Ectodermal cell (in vitro differentiated cells): ENCODE data around the gene PLEKHB2.
"Not testable (repeated sequence)": the region's sequence is repeated elsewhere in the genome, so short reads cannot be mapped to it uniquely, and the experiment has no call there.

Source experiments
- H3K27ac ChIP-seq: 2 replicates; pipeline ENCODE4 v1.7.0; 2013; ENCODE audit warnings: mild to moderate bottlenecking, low read depth, low read length; ENCODE audit not compliant: insufficient read depth, poor library complexity, severe bottlenecking
- H3K27me3 ChIP-seq: 2 replicates; pipeline ENCODE4 v1.7.0; 2013; ENCODE audit warnings: mild to moderate bottlenecking, low read length; ENCODE audit not compliant: insufficient read depth, control insufficient read depth, poor library complexity, severe bottlenecking
- H3K36me3 ChIP-seq: one replicate; pipeline ENCODE4 v1.7.0; 2013; ENCODE audit warnings: low read length; ENCODE audit not compliant: control insufficient read depth, insufficient read depth
- H3K4me1 ChIP-seq: one replicate; pipeline ENCODE4 v1.7.0; 2013; ENCODE audit warnings: low read length; ENCODE audit not compliant: control insufficient read depth, insufficient read depth
- H3K4me3 ChIP-seq: 2 replicates; pipeline ENCODE4 v1.7.0; 2013; ENCODE audit warnings: low read depth, low read length, control low read depth; ENCODE audit not compliant: insufficient read depth
- H3K9me3 ChIP-seq: 2 replicates; pipeline ENCODE4 v1.7.0; 2013; ENCODE audit warnings: mild to moderate bottlenecking, low read length, moderate library complexity; ENCODE audit not compliant: control insufficient read depth
- WGBS, 2 experiments: methylation state at CpG; one replicate each; pipeline ENCODE4 v1.1.7; 2013; ENCODE audit warnings: missing lambda C conversion rate in 2 of 2; 5-methylcytosine and 5-hydroxymethylcytosine counted together

The PLEKHB2 gene

GRCh38 chr2:131155208-131155855 is 50.2 kb downstream of the PLEKHB2 start:
- no peak overlapping the region for H3K4me3 ChIP-seq
- H3K27me3 ChIP-seq = no peaks in the 10 kb centered on the region
- no peaks in the 10 kb centered on the region for H3K4me1 ChIP-seq
- no peak overlapping the region for H3K27ac ChIP-seq
- H3K36me3 ChIP-seq = no peaks in the 10 kb centered on the region
- 96% methylated on average over 46 of the region's 46 CpGs for WGBS, 2 experiments
- no peaks in the 10 kb centered on the region for H3K9me3 ChIP-seq

GRCh38 chr2:131156452-131157149 is 51.5 kb downstream of the PLEKHB2 start:
- H3K4me3 ChIP-seq = no peak overlapping the region
- WGBS, 2 experiments = 81 to 91% methylated on average over 11 to 12 of the region's 12 CpGs
- H3K27me3 ChIP-seq = no peaks in the 10 kb centered on the region
- H3K27ac ChIP-seq = no peak overlapping the region
- no peaks in the 10 kb centered on the region for H3K4me1 ChIP-seq
- H3K9me3 ChIP-seq = no peaks in the 10 kb centered on the region
- H3K36me3 ChIP-seq = no peaks in the 10 kb centered on the region

DNA sequence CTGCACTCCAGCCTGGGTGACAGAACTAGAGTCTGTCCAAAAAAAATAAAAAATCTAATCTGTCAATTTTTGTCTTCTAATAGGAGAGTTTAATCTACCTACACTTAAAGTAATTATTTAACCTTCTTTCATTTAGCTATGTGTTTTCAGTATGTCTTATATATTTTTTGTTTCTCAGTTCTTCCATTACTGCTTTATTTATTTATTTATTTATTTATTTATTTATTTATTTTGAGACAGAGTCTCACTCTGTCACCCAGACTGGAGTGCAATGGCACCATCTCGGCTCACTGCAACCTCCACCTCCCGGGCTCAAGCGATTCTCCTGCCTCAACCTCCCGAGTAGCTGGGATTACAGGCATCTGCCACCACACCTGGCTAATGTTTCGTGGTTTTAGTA is 60.4 kb downstream of the PLEKHB2 start:
- H3K9me3 ChIP-seq, H3K4me3 ChIP-seq, H3K27me3 ChIP-seq, H3K27ac ChIP-seq, H3K36me3 ChIP-seq, H3K4me1 ChIP-seq: not testable (repeated sequence)
- 85 to 99% methylated on average over 5 of the region's 5 CpGs for WGBS, 2 experiments

- whole genome bisulfite sequencing, 2 experiments = 94 to 98% methylated on average over 4 to 5 of the region's 5 CpGs
- no peaks in the 10 kb centered on the region for H3K4me1 ChIP-seq
- no peak overlapping the region for H3K27ac ChIP-seq
- H3K36me3 ChIP-seq = no peaks in the 10 kb centered on the region
- H3K9me3 ChIP-seq = no peaks in the 10 kb centered on the region
- H3K4me3 ChIP-seq = no peak overlapping the region
- H3K27me3 ChIP-seq = no peaks in the 10 kb centered on the region
Measured at GRCh38 chr2:131168538-131168937, 63.4 kb downstream of the PLEKHB2 start.

DNA sequence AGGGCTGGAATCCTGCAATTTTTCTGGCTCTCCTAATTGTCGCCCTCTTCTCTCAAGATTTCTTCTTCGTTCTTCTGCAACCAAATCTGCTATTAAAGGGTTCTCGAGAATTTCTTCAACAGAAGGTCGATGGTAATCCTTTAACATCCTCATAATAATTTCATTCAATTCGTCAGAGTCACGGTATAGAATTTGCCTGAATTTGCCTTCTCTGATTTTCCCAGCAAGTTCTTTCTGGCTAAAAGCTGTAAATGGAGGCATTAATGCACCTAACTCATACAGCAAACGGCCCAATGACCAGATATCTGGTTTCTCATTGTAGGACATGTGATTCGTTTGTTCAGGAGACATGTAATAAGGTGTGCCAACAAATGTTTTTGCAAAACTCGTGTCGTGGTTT is 72.9 kb downstream of the PLEKHB2 start:
- not testable (repeated sequence) for H3K27me3 ChIP-seq, H3K9me3 ChIP-seq, H3K27ac ChIP-seq, H3K4me3 ChIP-seq, H3K4me1 ChIP-seq, H3K36me3 ChIP-seq
- 91 to 92% methylated on average over 8 to 10 of the region's 10 CpGs for WGBS, 2 experiments

DNA sequence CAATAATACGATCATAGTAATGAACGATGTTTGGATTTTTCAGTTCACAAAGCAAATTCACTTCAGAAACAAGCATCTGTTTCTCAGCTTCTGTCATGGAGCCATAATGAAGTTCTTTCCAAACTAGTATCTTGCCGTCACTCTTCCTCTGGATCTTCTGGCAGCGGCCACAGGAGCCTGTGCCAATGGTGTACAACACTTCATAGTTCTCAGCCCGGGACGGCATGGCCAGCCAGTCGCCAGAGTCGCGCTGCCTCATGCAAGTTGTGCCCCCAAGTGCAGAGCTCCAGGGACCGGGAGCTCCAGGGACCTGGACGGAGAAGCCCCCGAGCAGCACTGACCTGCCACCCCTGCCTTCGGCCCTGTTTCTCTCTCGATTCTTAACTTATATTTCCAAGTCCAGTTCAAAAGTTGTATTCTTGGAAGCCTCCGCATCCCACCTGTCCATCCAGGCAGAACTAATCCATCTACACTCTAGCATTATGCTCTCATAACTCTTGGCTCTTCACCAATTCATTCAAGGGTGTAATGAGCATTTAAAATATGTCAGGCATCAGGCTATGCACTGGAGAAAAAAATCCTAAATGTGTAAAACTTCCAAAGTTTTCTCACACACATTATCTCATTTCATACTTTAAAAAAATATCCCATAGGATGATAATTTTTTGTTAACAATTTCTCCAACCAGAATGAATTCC is 73.7 kb downstream of the PLEKHB2 start:
- H3K36me3 ChIP-seq, H3K27ac ChIP-seq, H3K27me3 ChIP-seq, H3K4me3 ChIP-seq, H3K4me1 ChIP-seq, H3K9me3 ChIP-seq: not testable (repeated sequence)
- WGBS, 2 experiments = 90 to 93% methylated on average over 15 of the region's 15 CpGs

GRCh38 chr2:131181451-131181850 is 76.3 kb downstream of the PLEKHB2 start:
- H3K36me3 ChIP-seq, H3K27me3 ChIP-seq, H3K4me3 ChIP-seq, H3K9me3 ChIP-seq, H3K27ac ChIP-seq, H3K4me1 ChIP-seq: not testable (repeated sequence)
- 96 to 98% methylated on average over 4 of the region's 4 CpGs for WGBS, 2 experiments

DNA sequence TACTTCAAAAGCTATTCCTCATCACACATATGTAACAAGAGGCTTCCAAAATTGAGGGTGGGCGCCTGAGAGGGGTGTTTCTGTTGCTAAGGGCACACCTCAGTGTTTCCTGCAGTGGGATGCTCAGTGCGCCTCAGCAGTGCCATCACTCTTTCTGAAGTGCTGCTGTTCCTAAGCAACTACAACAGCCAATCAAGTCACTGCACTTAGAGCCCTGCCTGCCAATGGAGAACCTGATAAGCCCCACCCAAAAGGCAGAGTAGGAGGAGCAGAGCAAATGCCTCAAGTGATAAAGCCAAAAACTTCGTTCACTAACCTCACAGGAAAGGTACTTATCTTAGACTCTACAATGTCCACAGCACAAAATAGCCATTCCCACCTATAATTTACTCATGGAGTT is 88.3 kb downstream of the PLEKHB2 start:
- H3K27me3 ChIP-seq, H3K36me3 ChIP-seq, H3K27ac ChIP-seq, H3K9me3 ChIP-seq, H3K4me1 ChIP-seq, H3K4me3 ChIP-seq: not testable (repeated sequence)
- 18 to 22% methylated on average over 3 of the region's 3 CpGs for WGBS, 2 experiments

- not testable (repeated sequence) for H3K4me3 ChIP-seq, H3K4me1 ChIP-seq, H3K9me3 ChIP-seq, H3K27ac ChIP-seq, H3K27me3 ChIP-seq, H3K36me3 ChIP-seq
- WGBS, 2 experiments = 91 to 97% methylated on average over 2 of the region's 2 CpGs
Measured at GRCh38 chr2:131196186-131196585, 91.0 kb downstream of the PLEKHB2 start.
